Liver (tissue), 3 donors: ENCODE data around the gene OR10G7.

Experiments
- RAD21 ChIP-seq, 2 donors: IDR thresholded peaks; 2 replicates each; pipeline ENCODE4 v1.6.1; 2016; ENCODE audit warnings: antibody characterized with exemption in 2 of 2, mild to moderate bottlenecking in 2 of 2
- YY1 ChIP-seq: IDR thresholded peaks from 2 replicates; pipeline ENCODE4 v1.6.1; 2016; ENCODE audit warnings: antibody characterized with exemption, mild to moderate bottlenecking
- TF ChIP-seq, protein P1 (sequence below): fragments of 150-350 bp; IDR thresholded peaks from 2 replicates; pipeline ENCODE4 v1.5.1; 2017; ENCODE audit warnings: improper control_type of control experiment, low read depth, low read length; ENCODE audit not compliant: missing input control
- TF ChIP-seq, protein P2 (sequence below): IDR thresholded peaks from 2 replicates; pipeline ENCODE4 v1.6.1; 2016; ENCODE audit warnings: antibody characterized with exemption
- TF ChIP-seq, protein P3 (sequence below): IDR thresholded peaks from 2 replicates; pipeline ENCODE4 v1.6.1; 2016; ENCODE audit warnings: antibody characterized with exemption, mild to moderate bottlenecking
- donor health status: healthy.
- donor health status: healthy.

DNA sequence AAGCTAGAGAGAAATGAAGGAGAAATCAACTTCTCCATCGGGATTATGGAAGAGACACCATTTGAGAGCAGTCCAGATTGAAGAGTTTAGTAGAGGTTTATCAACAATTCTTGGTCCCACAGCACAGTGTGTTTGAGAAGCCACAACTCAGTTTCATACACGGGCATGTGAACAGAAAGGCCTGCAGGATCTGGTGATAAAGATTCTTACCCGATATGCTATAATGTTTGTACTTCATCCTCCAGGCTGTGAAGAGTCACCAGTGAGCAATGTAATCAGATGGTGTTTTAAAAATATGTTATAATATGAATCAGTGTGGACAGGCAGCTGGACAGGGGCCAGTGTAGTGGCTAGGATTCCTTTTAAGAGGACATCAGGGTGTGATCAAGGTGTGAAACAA is 44.5 kb upstream of the OR10G7 start:
- TF ChIP-seq, protein P1, sequence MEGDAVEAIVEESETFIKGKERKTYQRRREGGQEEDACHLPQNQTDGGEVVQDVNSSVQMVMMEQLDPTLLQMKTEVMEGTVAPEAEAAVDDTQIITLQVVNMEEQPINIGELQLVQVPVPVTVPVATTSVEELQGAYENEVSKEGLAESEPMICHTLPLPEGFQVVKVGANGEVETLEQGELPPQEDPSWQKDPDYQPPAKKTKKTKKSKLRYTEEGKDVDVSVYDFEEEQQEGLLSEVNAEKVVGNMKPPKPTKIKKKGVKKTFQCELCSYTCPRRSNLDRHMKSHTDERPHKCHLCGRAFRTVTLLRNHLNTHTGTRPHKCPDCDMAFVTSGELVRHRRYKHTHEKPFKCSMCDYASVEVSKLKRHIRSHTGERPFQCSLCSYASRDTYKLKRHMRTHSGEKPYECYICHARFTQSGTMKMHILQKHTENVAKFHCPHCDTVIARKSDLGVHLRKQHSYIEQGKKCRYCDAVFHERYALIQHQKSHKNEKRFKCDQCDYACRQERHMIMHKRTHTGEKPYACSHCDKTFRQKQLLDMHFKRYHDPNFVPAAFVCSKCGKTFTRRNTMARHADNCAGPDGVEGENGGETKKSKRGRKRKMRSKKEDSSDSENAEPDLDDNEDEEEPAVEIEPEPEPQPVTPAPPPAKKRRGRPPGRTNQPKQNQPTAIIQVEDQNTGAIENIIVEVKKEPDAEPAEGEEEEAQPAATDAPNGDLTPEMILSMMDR = no peak
- TF ChIP-seq, protein P2, sequence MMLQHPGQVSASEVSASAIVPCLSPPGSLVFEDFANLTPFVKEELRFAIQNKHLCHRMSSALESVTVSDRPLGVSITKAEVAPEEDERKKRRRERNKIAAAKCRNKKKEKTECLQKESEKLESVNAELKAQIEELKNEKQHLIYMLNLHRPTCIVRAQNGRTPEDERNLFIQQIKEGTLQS = no peak
- TF ChIP-seq, protein P3, sequence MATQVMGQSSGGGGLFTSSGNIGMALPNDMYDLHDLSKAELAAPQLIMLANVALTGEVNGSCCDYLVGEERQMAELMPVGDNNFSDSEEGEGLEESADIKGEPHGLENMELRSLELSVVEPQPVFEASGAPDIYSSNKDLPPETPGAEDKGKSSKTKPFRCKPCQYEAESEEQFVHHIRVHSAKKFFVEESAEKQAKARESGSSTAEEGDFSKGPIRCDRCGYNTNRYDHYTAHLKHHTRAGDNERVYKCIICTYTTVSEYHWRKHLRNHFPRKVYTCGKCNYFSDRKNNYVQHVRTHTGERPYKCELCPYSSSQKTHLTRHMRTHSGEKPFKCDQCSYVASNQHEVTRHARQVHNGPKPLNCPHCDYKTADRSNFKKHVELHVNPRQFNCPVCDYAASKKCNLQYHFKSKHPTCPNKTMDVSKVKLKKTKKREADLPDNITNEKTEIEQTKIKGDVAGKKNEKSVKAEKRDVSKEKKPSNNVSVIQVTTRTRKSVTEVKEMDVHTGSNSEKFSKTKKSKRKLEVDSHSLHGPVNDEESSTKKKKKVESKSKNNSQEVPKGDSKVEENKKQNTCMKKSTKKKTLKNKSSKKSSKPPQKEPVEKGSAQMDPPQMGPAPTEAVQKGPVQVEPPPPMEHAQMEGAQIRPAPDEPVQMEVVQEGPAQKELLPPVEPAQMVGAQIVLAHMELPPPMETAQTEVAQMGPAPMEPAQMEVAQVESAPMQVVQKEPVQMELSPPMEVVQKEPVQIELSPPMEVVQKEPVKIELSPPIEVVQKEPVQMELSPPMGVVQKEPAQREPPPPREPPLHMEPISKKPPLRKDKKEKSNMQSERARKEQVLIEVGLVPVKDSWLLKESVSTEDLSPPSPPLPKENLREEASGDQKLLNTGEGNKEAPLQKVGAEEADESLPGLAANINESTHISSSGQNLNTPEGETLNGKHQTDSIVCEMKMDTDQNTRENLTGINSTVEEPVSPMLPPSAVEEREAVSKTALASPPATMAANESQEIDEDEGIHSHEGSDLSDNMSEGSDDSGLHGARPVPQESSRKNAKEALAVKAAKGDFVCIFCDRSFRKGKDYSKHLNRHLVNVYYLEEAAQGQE = no peak
- no peak for TF ChIP-seq RAD21 (IDR thresholded peaks at IDR 0.05)
- no peak for TF ChIP-seq YY1
